B cell (primary cell): Measurements from ENCODE around the gene SLC15A3. TPM values are rescaled to one million over a fixed set of nuclear protein-coding genes. Genes with fewer than 3 reads are reported as not detected.

Experiments
- ATAC-seq: fragments of 200-7000 bp; cut with Tn5 transposase; one replicate; pipeline ENCODE4 v1.10.0; 2021; ENCODE audit warnings: low read depth, mild to moderate bottlenecking, moderate number of reproducible peaks, moderate library complexity
- CTCF ChIA-PET: fragments of 350-600 bp; sonication (Branson Sonifier 250); formaldehyde crosslinking; loops from one replicate; lab custom pipeline; 2021; ENCODE audit warnings: antibody characterized with exemption, inconsistent platforms; lab: Charles Lee
- POLR2A ChIA-PET: fragments of 350-600 bp; sonication (Branson Sonifier 250); formaldehyde crosslinking; loops from one replicate; lab custom pipeline; 2021; ENCODE audit warnings: antibody characterized with exemption; lab: Charles Lee
- DNase-seq: peaks from one replicate; pipeline ENCODE4 v3.0.0; 2013
- H2AFZ ChIP-seq: 2 replicates; pipeline ENCODE4 v1.6.1; 2012; ENCODE audit warnings: mild to moderate bottlenecking, low read depth, low read length; ENCODE audit not compliant: insufficient read depth, poor library complexity, severe bottlenecking
- H3K27ac ChIP-seq, 2 donors: 1 replicate in 1 of 2; 2 replicates in 1 of 2; pipeline ENCODE4 v1.5.1; 2012 to 2013; ENCODE audit warnings: low read length in 2 of 2, mild to moderate bottlenecking in 2 of 2, moderate library complexity in 1 of 2
- H3K27me3 ChIP-seq, 4 experiments: fragments of 200-600 bp in 1 of 4; sonication (generic) in 1 of 4; replicated peaks in 1 of 4; 1 replicate in 2 of 4; 2 replicates in 2 of 4; pipeline versions ENCODE4 v1.6.1 to v1.7.0; 2013 to 2016; ENCODE audit warnings: low read length in 3 of 4, mild to moderate bottlenecking in 2 of 4, mixed read lengths in 1 of 4, moderate library complexity in 1 of 4; ENCODE audit not compliant: insufficient read depth in 4 of 4, control insufficient read depth in 3 of 4; ENCODE audit errors: control extremely low read depth in 1 of 4
- H3K36me3 ChIP-seq, 2 experiments: replicated peaks in 1 of 2; 1 replicate in 1 of 2; 2 replicates in 1 of 2; pipeline versions ENCODE4 v1.6.1 to v1.7.1; 2013; ENCODE audit warnings: low read length in 1 of 2; ENCODE audit not compliant: insufficient read depth in 2 of 2, control insufficient read depth in 1 of 2; ENCODE audit errors: control extremely low read depth in 1 of 2, extremely low read depth in 1 of 2
- H3K4me1 ChIP-seq, 2 donors: fragments of 200-600 bp in 1 of 2; sonication (generic) in 1 of 2; 1 replicate in 1 of 2; 2 replicates in 1 of 2; pipeline versions ENCODE4 v1.5.1 to v1.6.1; 2013 to 2017; ENCODE audit warnings: low read length in 2 of 2; ENCODE audit not compliant: control insufficient read depth in 2 of 2, insufficient read depth in 2 of 2
- H3K4me2 ChIP-seq: replicated peaks from 2 replicates; pipeline ENCODE3; 2012; ENCODE audit warnings: mild to moderate bottlenecking, low read depth, low read length; ENCODE audit not compliant: poor library complexity, severe bottlenecking
- H3K4me3 ChIP-seq, 5 experiments: fragments of 200-600 bp in 1 of 5; sonication (generic) in 1 of 5; 1 replicate in 3 of 5; 2 replicates in 2 of 5; pipeline versions ENCODE4 v1.5.1 to v1.7.0; 2011 to 2016; ENCODE audit warnings: low read length in 4 of 5, mild to moderate bottlenecking in 4 of 5, low read depth in 2 of 5, control low read depth in 1 of 5, moderate library complexity in 1 of 5; ENCODE audit not compliant: insufficient read depth in 1 of 5; ENCODE audit errors: control extremely low read depth in 1 of 5, extremely low read depth in 1 of 5
- H3K79me2 ChIP-seq: fragments of 200-600 bp; sonication (generic); one replicate; pipeline ENCODE4 v1.6.0; 2016; ENCODE audit warnings: low read length; ENCODE audit not compliant: control insufficient read depth, insufficient read depth
- H3K9ac ChIP-seq: fragments of 200-600 bp; sonication (generic); 2 replicates; pipeline ENCODE4 v1.6.1; 2017; ENCODE audit warnings: mild to moderate bottlenecking, low read length, moderate library complexity
- H3K9me3 ChIP-seq, 3 donors: one replicate each; pipeline versions ENCODE4 v1.6.1 to v1.7.1; 2013; ENCODE audit warnings: low read length in 2 of 3; ENCODE audit not compliant: control insufficient read depth in 2 of 3, insufficient read depth in 1 of 3; ENCODE audit errors: control extremely low read depth in 1 of 3
- H4K20me1 ChIP-seq: 2 replicates; pipeline ENCODE4 v1.6.0; 2012; ENCODE audit warnings: mild to moderate bottlenecking, low read length; ENCODE audit not compliant: insufficient read depth, control insufficient read depth, poor library complexity, severe bottlenecking
- H3K27ac Mint-ChIP-seq: one replicate; pipeline ENCODE4 v1.8.0; 2021; ENCODE audit warnings: mixed read lengths
- H3K27me3 Mint-ChIP-seq: one replicate; pipeline ENCODE4 v1.8.0; 2021; ENCODE audit warnings: mixed read lengths
- H3K4me1 Mint-ChIP-seq: one replicate; pipeline ENCODE4 v1.8.0; 2021; ENCODE audit warnings: mixed read lengths
- H3K4me3 Mint-ChIP-seq: one replicate; pipeline ENCODE4 v1.8.0; 2021; ENCODE audit warnings: mixed read lengths
- H3K9me3 Mint-ChIP-seq: one replicate; pipeline ENCODE4 v1.8.0; 2022; ENCODE audit warnings: mixed read lengths; ENCODE audit not compliant: insufficient read depth
- EZH2 ChIP-seq: IDR thresholded peaks from 2 replicates; pipeline ENCODE4 v1.6.1; 2012; ENCODE audit warnings: borderline replicate concordance, low read depth, mild to moderate bottlenecking, moderate library complexity, low read length; ENCODE audit not compliant: insufficient read depth, poor library complexity, severe bottlenecking
- WGBS: methylation state at CpG from one replicate; pipeline ENCODE4 v1.1.5; 2013; ENCODE audit warnings: missing lambda C conversion rate; ENCODE audit not compliant: insufficient coverage; 5-methylcytosine and 5-hydroxymethylcytosine counted together
- intact Hi-C: fragments of 100-400 bp; cut with micrococcal nuclease; formaldehyde crosslinking; loops from one replicate; pipeline ENCODE4 v1.10.0; 2022
- polyA plus RNA-seq: library from polyadenylated mRNA; depleted of rRNA; stranded (reverse); fragments of >200 nt; gene quantifications from 2 replicates; pipeline ENCODE4 v1.2.3, GENCODE V29; 2012
- total RNA-seq, 2 donors: library from RNA; stranded (reverse); fragments of 120-200 nt in 1 of 2; gene quantifications; 1 replicate in 1 of 2; 2 replicates in 1 of 2; pipeline versions ENCODE4 v1.2.3 to v1.2.4, GENCODE V29; 2013 to 2022
- TF ChIP-seq, protein P1 (sequence below): fragments of 200-600 bp; IDR thresholded peaks from one replicate; pipeline ENCODE4 v1.8.0; 2022; ENCODE audit warnings: antibody characterized with exemption, mild to moderate bottlenecking

Gene SLC15A3
- total and polyA plus RNA-seq, 2 donors (not counting 1 experiment from before 2014, with no cell fraction given): 61.5 to 91.4 TPM

DNA sequence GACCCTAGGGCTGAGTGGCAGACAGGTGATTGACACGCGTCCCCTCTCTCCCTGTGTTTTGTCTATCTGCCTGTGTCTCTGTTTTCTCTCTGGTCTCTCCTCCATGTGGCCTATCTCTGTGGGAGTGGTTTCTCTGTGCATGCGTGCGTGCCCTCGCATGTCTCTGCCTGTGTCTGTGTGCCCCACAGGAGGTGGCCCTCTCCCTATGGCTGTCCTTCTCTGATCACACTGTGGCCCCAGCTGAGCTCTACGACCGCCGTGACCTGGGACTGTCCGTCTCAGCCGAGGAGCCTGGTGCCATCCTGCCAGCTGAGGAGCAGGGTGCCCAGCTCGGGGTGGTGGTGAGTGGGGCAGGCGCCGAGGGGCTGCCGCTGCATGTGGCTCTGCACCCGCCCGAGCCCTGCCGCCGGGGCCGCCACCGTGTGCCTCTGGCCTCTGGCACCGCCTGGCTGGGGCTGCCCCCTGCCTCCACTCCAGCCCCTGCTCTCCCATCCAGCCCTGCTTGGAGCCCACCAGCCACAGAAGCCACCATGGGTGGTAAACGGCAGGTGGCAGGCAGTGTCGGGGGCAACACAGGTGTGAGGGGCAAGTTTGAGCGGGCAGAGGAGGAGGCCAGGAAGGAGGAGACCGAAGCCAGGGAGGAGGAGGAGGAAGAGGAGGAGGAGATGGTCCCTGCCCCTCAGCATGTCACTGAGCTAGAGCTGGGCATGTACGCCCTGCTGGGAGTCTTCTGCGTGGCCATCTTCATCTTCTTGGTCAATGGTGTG, 16.1 kb downstream of the SLC15A3 start:
- DNase-seq (peak; percentile 38), ATAC-seq (no peak)
- Histone ChIP-seq H3K27ac (peak overlapping the region in 1 of 2 donors; percentile 39), H3K4me3 (no peak overlapping the region), H3K79me2 (no peaks in the 10 kb centered on the region), H3K9me3 (no peaks in the 10 kb centered on the region), H2AFZ (no peak overlapping the region), H3K36me3 (peaks cover 0 to 29% of the 10 kb centered on the region in 2 experiments), H4K20me1 (peaks cover 9% of the 10 kb centered on the region), H3K4me1 (peaks cover 22 to 32% of the 10 kb centered on the region in 2 donors), H3K27me3 (no peaks in the 10 kb centered on the region), H3K9ac (no peak overlapping the region), H3K4me2 (no peak overlapping the region)
- Mint-ChIP-seq H3K4me1 (peaks cover 34% of the 10 kb centered on the region), H3K27me3 (no peaks in the 10 kb centered on the region), H3K4me3 (no peak overlapping the region), H3K27ac (peak overlapping the region; percentile 81), H3K9me3 (no peaks in the 10 kb centered on the region)
- 85% methylated on average over 24 of the region's 27 CpGs for WGBS
- CTCF ChIA-PET: interaction anchor here (1.2 to 5.7 kb wide), 2 partner anchors 21 to 34 kb away, joined by 4 to 55 read pairs; partner anchors contain the start of gene TMEM109
- TF ChIP-seq, protein P1, sequence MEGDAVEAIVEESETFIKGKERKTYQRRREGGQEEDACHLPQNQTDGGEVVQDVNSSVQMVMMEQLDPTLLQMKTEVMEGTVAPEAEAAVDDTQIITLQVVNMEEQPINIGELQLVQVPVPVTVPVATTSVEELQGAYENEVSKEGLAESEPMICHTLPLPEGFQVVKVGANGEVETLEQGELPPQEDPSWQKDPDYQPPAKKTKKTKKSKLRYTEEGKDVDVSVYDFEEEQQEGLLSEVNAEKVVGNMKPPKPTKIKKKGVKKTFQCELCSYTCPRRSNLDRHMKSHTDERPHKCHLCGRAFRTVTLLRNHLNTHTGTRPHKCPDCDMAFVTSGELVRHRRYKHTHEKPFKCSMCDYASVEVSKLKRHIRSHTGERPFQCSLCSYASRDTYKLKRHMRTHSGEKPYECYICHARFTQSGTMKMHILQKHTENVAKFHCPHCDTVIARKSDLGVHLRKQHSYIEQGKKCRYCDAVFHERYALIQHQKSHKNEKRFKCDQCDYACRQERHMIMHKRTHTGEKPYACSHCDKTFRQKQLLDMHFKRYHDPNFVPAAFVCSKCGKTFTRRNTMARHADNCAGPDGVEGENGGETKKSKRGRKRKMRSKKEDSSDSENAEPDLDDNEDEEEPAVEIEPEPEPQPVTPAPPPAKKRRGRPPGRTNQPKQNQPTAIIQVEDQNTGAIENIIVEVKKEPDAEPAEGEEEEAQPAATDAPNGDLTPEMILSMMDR: no peak
- TF ChIP-seq EZH2: no peak
- POLR2A ChIA-PET: interaction anchor here (11.4 kb wide), 1 partner anchor 19 kb away, joined by 96 read pairs; the partner anchor contains the start of gene TMEM109
- intact Hi-C loops: no loop called here
